ENCODE measurements around the gene TPSG1. TPM values are rescaled to one million over a fixed set of nuclear protein-coding genes. Genes with fewer than 3 reads are reported as not detected.

TPSG1 gene
- total and polyA plus RNA-seq, 12 donors = 0.06 to 0.37 TPM; not detected in 10

DNA sequence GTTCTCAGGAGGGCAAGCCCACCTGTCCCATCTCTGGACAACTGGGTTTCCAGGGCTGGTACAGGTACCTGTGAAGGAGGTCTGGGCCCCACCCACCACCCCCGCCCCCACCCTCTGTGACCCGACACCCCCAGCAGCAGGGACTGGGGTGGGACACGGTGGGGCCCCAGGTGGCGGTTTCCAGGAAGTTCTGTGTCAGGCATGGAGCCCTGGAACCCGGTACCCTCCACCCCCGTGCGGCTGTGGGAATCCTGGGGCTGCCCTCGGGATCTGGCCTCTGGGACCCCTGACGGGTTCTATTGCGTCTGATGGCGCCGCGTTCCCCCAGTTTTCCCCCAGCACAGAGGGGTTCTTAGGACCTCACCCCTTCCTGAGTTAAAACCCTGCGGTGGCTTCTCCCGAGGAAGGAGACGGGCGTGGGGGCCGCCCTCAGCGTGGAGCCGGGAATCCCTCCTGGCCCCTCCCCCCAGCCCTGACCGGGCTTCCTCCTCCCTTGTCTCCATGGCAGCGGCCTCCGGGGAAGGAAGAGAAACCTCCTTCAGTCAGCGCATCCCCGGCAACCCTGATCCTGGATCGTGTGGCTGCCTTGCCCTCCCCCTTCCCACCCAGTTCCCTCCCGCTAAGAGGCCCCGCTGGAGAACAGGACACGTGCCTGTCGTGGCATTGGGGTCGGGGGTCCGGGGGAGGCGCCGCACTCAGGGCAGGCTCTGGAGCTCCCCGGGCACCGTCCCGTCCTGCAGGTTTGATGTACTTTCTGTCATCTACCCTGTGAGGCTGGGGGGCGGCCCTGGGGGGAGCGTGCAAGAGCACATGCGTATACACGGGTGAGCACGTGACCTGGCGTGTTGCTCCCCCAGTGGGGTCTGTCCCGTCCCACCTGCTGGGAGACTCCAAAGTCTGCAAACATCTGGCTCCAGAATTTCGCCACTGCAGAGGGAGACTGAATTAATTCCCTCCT, 41.8 kb downstream of the TPSG1 start:
- Histone ChIP-seq H3K9me3 (no peaks in the 10 kb centered on the region), H3K27ac (peak overlapping the region in 6 of 10 donors; percentile 33 to 72 (median 44))
- TF ChIP-seq, protein P1, sequence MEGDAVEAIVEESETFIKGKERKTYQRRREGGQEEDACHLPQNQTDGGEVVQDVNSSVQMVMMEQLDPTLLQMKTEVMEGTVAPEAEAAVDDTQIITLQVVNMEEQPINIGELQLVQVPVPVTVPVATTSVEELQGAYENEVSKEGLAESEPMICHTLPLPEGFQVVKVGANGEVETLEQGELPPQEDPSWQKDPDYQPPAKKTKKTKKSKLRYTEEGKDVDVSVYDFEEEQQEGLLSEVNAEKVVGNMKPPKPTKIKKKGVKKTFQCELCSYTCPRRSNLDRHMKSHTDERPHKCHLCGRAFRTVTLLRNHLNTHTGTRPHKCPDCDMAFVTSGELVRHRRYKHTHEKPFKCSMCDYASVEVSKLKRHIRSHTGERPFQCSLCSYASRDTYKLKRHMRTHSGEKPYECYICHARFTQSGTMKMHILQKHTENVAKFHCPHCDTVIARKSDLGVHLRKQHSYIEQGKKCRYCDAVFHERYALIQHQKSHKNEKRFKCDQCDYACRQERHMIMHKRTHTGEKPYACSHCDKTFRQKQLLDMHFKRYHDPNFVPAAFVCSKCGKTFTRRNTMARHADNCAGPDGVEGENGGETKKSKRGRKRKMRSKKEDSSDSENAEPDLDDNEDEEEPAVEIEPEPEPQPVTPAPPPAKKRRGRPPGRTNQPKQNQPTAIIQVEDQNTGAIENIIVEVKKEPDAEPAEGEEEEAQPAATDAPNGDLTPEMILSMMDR (IDR thresholded peaks at IDR 0.05) = no peak

DNA sequence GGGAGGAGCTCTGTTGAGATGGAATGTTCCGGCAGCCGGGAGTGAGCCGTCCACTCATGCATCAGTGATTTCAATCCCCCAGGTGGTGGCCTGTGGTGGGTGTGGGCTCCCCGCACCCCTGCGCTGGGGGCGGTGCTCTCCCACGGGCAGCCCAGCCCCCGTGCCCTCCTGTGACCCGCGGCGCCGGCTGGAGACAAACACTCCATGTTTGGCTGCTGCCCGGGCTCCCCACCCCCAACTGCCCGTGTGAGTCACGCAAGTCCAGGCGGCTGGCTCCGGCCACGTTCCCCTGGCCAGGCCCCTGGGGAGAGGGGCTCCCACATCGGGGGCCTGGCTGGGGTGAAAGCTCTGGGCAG, 42.8 kb downstream of the TPSG1 start:
- H3K36me3 ChIP-seq = no peaks in the 10 kb centered on the region
- peaks cover 0 to 48% (median 19%) of the 10 kb centered on the region in 7 donors for H3K27me3 ChIP-seq
- peaks cover 3 to 33% (median 12%) of the 10 kb centered on the region in 9 donors for H3K4me1 ChIP-seq
- peak overlapping the region in 1 of 10 donors; percentile 8 for H3K4me3 ChIP-seq
- DNase-seq = peak; percentile 57 to 80
- 29 to 32% methylated on average over 19 of the region's 19 CpGs for WGBS, 2 donors
- TF ChIP-seq, protein P1 (IDR thresholded peaks at IDR 0.05) = no peak
- H3K27ac ChIP-seq = peak overlapping the region in 5 of 10 donors; percentile 15 to 72 (median 44)
- H3K9me3 ChIP-seq = no peaks in the 10 kb centered on the region
- peak; percentile 40 to 80 (median 63) for ATAC-seq
- intact Hi-C loops (cut with DNase I) = no loop called here

More for the DNA sequence above, 41.8 kb downstream of the TPSG1 start:
- Histone ChIP-seq H3K4me3 (peak overlapping the region in 1 of 10 donors; percentile 8), H3K27me3 (peaks cover 0 to 42% (median 19%) of the 10 kb centered on the region in 7 donors), H3K4me1 (peaks cover 3 to 33% (median 12%) of the 10 kb centered on the region in 9 donors), H3K36me3 (no peaks in the 10 kb centered on the region)
- peak in 7 of 8 donors; percentile 22 to 53 (median 31) for ATAC-seq
- intact Hi-C loops (cut with DNase I) = no loop called here
- 49 to 57% methylated on average over 42 to 45 of the region's 45 CpGs for WGBS, 2 donors
- peak; percentile 53 to 67 for DNase-seq

DNA sequence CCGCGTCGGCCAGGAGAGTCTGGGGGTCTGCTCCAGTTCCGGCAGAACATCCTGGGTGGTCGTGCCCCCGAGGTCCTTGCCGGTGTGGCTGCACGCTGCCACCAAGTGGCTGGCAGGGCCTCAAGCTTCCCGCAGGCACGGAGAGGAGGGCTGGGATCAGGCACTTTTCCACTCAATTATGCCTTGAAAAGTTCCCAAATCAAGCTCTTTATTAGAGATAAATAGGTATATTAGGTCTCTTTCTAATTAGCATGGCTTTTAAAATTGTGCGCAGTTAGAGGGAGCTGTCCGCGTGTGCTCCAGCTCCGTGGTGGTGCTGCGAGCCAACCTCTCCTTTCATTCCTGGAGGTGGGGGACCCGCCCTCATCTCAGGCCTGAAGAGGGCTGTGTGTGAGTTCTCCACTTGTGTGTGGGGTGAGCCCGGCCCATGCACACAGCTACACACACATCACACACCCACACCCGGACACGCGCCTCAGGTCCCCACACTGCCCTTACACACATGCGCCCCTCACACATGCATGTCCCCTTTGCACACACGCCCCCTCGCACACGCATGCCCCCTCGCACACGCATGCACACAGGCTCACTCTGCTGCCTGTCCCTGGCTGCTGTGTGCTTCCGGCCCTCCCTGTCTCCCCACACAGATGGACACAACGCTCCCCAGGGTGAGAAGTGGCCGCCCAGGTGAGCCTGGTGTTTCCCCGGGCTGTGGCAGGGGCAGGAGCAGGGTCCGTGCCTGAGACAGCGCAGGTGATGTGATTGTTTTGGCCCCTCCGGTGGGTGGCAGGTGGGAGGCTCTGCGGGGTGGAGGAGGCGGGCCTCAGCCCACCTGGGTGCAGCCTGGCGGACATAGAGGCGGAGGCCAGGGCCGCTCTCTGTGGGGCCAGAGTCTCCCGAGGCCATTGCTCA, 43.4 kb downstream of the TPSG1 start:
- Histone ChIP-seq H3K4me1 (peaks cover 3 to 33% (median 12%) of the 10 kb centered on the region in 9 donors), H3K4me3 (no peak overlapping the region), H3K27ac (peak overlapping the region in 6 of 10 donors; percentile 48 to 72 (median 64)), H3K36me3 (no peaks in the 10 kb centered on the region), H3K27me3 (peaks cover 0 to 54% (median 19%) of the 10 kb centered on the region in 7 donors), H3K9me3 (no peaks in the 10 kb centered on the region)
- ATAC-seq (no peak), DNase-seq (no peak)
- WGBS, 2 donors = 59% methylated on average over 39 of the region's 39 CpGs
- intact Hi-C loops (cut with DNase I) = no loop called here
- TF ChIP-seq, protein P1 (IDR thresholded peaks at IDR 0.05) = no peak
